Measurements from ENCODE around the gene EPHB3. TPM values are rescaled to one million over a fixed set of nuclear protein-coding genes. Genes with fewer than 3 reads are reported as not detected.

Gene EPHB3
- polyA plus RNA-seq, 1 of the 3 experiments (the other 2 are of a cell fraction): 4.2 TPM

- ChIA-PET CTCF (interaction anchor here (1.2 kb wide), 1 partner anchor 59 kb away, joined by 5 read pairs; the partner anchor contains the start of gene EPHB3), POLR2A (no interaction called here)
- WGBS (ENCODE audit: low lambda C conversion rate): 74% methylated on average over 6 of the region's 6 CpGs
- Histone ChIP-seq H3K36me3 (replicated peaks in 1 of 2; ENCODE audit: control insufficient read depth in 1 of 2, insufficient read depth in 2 of 2, low read length in 1 of 2) (no peaks in the 10 kb centered on the region), H4K20me1 (ENCODE audit: insufficient read depth) (no peaks in the 10 kb centered on the region), H3K9me2 (no peaks in the 10 kb centered on the region), H3K4me1 (ENCODE audit: control insufficient read depth in 1 of 2, insufficient read depth in 2 of 2, low read depth in 1 of 2, low read length in 1 of 2) (no peaks in the 10 kb centered on the region; a peak in 1 of 4 replicates), H3K4me3 (ENCODE audit: low read depth in 2 of 2, low read length in 1 of 2) (no peak overlapping the region), H3K9me3 (no peaks in the 10 kb centered on the region), H3K27ac (ENCODE audit: low read depth in 2 of 2, low read length in 1 of 2) (no peak overlapping the region), H2AFZ (ENCODE audit: low read depth) (no peak overlapping the region), H3K79me2 (ENCODE audit: insufficient read depth) (no peaks in the 10 kb centered on the region), H3F3A (replicated peaks; ENCODE audit: insufficient read depth) (no peaks in the 10 kb centered on the region), H3K27me3 (ENCODE audit: insufficient read depth) (no peaks in the 10 kb centered on the region), H3K9ac (no peak overlapping the region), H3K4me2 (no peak overlapping the region)
- TF ChIP-seq EZH2phosphoT487 (IDR thresholded peaks at IDR 0.05; ENCODE audit: borderline replicate concordance, low read depth): no peak
- TF ChIP-seq SIN3A (IDR thresholded peaks at IDR 0.05; ENCODE audit: borderline replicate concordance, low read depth, low read length): no peak
- TF ChIP-seq JUND (IDR thresholded peaks at IDR 0.05): no peak
- TF ChIP-seq GATA2 (CRISPR knock-in tag; IDR thresholded peaks at IDR 0.05): no peak
- no peak for TF ChIP-seq CTCF (IDR thresholded peaks at IDR 0.05)
- no peak for TF ChIP-seq SMC3 (IDR thresholded peaks at IDR 0.05; ENCODE audit: low read depth, low read length)
- TF ChIP-seq USF2 (IDR thresholded peaks at IDR 0.05; ENCODE audit: borderline replicate concordance, low read depth, low read length): no peak
- no peak for TF ChIP-seq RXRA (IDR thresholded peaks at IDR 0.05; ENCODE audit: borderline replicate concordance, low read depth)
- TF ChIP-seq PBX3 (IDR thresholded peaks at IDR 0.05): no peak
- TF ChIP-seq RAD21 (IDR thresholded peaks at IDR 0.05; ENCODE audit: low read length): no peak
- no peak for TF ChIP-seq FOSL2 (IDR thresholded peaks at IDR 0.05; ENCODE audit: borderline replicate concordance, low read depth)
- no peak for TF ChIP-seq TEAD4 (IDR thresholded peaks at IDR 0.05; ENCODE audit: borderline replicate concordance, insufficient read depth)
- no peak for TF ChIP-seq NFIC (IDR thresholded peaks at IDR 0.05; ENCODE audit: borderline replicate concordance)
- no peak for TF ChIP-seq TAF1 (IDR thresholded peaks at IDR 0.05; ENCODE audit: borderline replicate concordance, low read depth, low read length)
- TF ChIP-seq POLR2AphosphoS5 (IDR thresholded peaks at IDR 0.05; ENCODE audit: low read depth, low read length): no peak
- no peak for DNase-seq
Observed at GRCh38 chr3:184619787-184620430, 58.3 kb downstream of the EPHB3 start.

Measured in SK-N-SH (cell line).